Hepatocyte (in vitro differentiated cells): ENCODE measurements around the gene NUDT3. TPM values are rescaled to one million over a fixed set of nuclear protein-coding genes. Genes with fewer than 3 reads are reported as not detected.

Experiments used
- DNase-seq: peaks from one replicate; pipeline ENCODE4 v3.0.0-alpha.2; 2016; ENCODE audit warnings: low spot score
- H2AFZ ChIP-seq: fragments of 200-600 bp; sonication (generic); 2 replicates; pipeline ENCODE4 v1.6.0; 2016; ENCODE audit warnings: antibody characterized with exemption, mild to moderate bottlenecking
- H3K27ac ChIP-seq: fragments of 200-600 bp; sonication (generic); 2 replicates; pipeline ENCODE4 v1.5.1; 2016; ENCODE audit warnings: mild to moderate bottlenecking
- H3K27me3 ChIP-seq: fragments of 200-600 bp; sonication (generic); 2 replicates; pipeline ENCODE4 v1.6.1; 2016
- H3K36me3 ChIP-seq: fragments of 200-600 bp; sonication (generic); replicated peaks from 2 replicates; pipeline ENCODE4 v1.5.1; 2016; ENCODE audit warnings: low read depth; ENCODE audit not compliant: insufficient read depth
- H3K4me1 ChIP-seq: fragments of 200-600 bp; sonication (generic); 2 replicates; pipeline ENCODE4 v1.5.1; 2016; ENCODE audit warnings: mild to moderate bottlenecking, moderate library complexity; ENCODE audit not compliant: insufficient read depth
- H3K4me2 ChIP-seq: fragments of 200-600 bp; sonication (generic); 2 replicates; pipeline ENCODE4 v1.6.0; 2016
- H3K4me3 ChIP-seq: fragments of 200-600 bp; sonication (generic); 2 replicates; pipeline ENCODE4 v1.5.1; 2016; ENCODE audit warnings: mild to moderate bottlenecking
- H3K79me2 ChIP-seq: fragments of 200-600 bp; sonication (generic); 2 replicates; pipeline ENCODE4 v1.6.0; 2017; ENCODE audit warnings: mild to moderate bottlenecking
- H3K9me2 ChIP-seq: fragments of 200-600 bp; sonication (generic); replicated peaks from 2 replicates; pipeline ENCODE4 v1.6.0; 2017; ENCODE audit warnings: mild to moderate bottlenecking; ENCODE audit not compliant: insufficient read depth
- H3K9me3 ChIP-seq: fragments of 200-600 bp; sonication (generic); 2 replicates; pipeline ENCODE4 v1.5.1; 2016; ENCODE audit warnings: low read depth, mild to moderate bottlenecking
- H4K20me1 ChIP-seq: fragments of 200-600 bp; sonication (generic); 2 replicates; pipeline ENCODE4 v1.6.0; 2016; ENCODE audit warnings: mild to moderate bottlenecking; ENCODE audit not compliant: insufficient read depth, poor library complexity, severe bottlenecking
- CTCF ChIP-seq: fragments of 200-600 bp; sonication (generic); IDR thresholded peaks from 2 replicates; pipeline ENCODE4 v1.5.1; 2016; ENCODE audit warnings: antibody characterized with exemption, mild to moderate bottlenecking; ENCODE audit not compliant: poor library complexity
- EZH2 ChIP-seq: fragments of 200-600 bp; sonication (generic); IDR thresholded peaks from 2 replicates; pipeline ENCODE4 v1.6.1; 2016; ENCODE audit warnings: antibody characterized with exemption, mild to moderate bottlenecking, borderline replicate concordance
- EZH2phosphoT487 ChIP-seq: fragments of 200-600 bp; sonication (generic); IDR thresholded peaks from one replicate; pipeline ENCODE4 v1.6.1; 2018; ENCODE audit warnings: antibody characterized with exemption, mild to moderate bottlenecking, low read depth, moderate library complexity; ENCODE audit not compliant: unreplicated experiment, severe bottlenecking
- WGBS: methylation state at CpG from one replicate; pipeline ENCODE4 v1.1.6; 2016; ENCODE audit warnings: low lambda C conversion rate; ENCODE audit errors: missing lambda C conversion rate; 5-methylcytosine and 5-hydroxymethylcytosine counted together
- polyA plus RNA-seq: library from polyadenylated mRNA; unstranded; fragments of >200 nt; fragmentation: Nextera tagmentation; extraction: Ambion mirVana; gene quantifications from 2 replicates; pipeline ENCODE4 v1.2.1, GENCODE V29; 2016
- total RNA-seq: library from RNA; depleted of rRNA; stranded (reverse); fragments of >200 nt; gene quantifications from 2 replicates; pipeline ENCODE4 v1.2.3, GENCODE V29; 2014

Gene NUDT3
- total and polyA plus RNA-seq, 2 experiments from 2014 or later: 6.2 to 20.4 TPM

- H3K27me3 ChIP-seq: no peaks in the 10 kb centered on the region
- no peaks in the 10 kb centered on the region for H3K9me3 ChIP-seq
- DNase-seq: no peak
- H3K27ac ChIP-seq: no peak overlapping the region
- peaks cover 3% of the 10 kb centered on the region for H3K79me2 ChIP-seq
- no peak overlapping the region for H3K4me3 ChIP-seq
- no peak overlapping the region for H2AFZ ChIP-seq
- TF ChIP-seq EZH2phosphoT487 (no peak), EZH2 (no peak), CTCF (no peak)
- H4K20me1 ChIP-seq: no peaks in the 10 kb centered on the region
- 83% methylated on average over 5 of the region's 5 CpGs for WGBS
- H3K9me2 ChIP-seq: no peaks in the 10 kb centered on the region
- H3K4me2 ChIP-seq: no peak overlapping the region
- no peaks in the 10 kb centered on the region for H3K36me3 ChIP-seq
- peaks cover 11% of the 10 kb centered on the region for H3K4me1 ChIP-seq
Measured at GRCh38 chr6:34232901-34233300, 159.6 kb downstream of the NUDT3 start.

- H3K27ac ChIP-seq: no peak overlapping the region
- no peaks in the 10 kb centered on the region for H3K36me3 ChIP-seq
- DNase-seq: no peak
- no peaks in the 10 kb centered on the region for H3K27me3 ChIP-seq
- no peaks in the 10 kb centered on the region for H3K79me2 ChIP-seq
- no peaks in the 10 kb centered on the region for H3K9me2 ChIP-seq
- no peaks in the 10 kb centered on the region for H4K20me1 ChIP-seq
- H3K4me3 ChIP-seq: no peak overlapping the region
- H2AFZ ChIP-seq: no peak overlapping the region
- WGBS: 95% methylated on average over 17 of the region's 17 CpGs
- peaks cover 11% of the 10 kb centered on the region for H3K4me1 ChIP-seq
- no peak overlapping the region for H3K4me2 ChIP-seq
- no peak for TF ChIP-seq CTCF
- TF ChIP-seq EZH2: no peak
- no peak for TF ChIP-seq EZH2phosphoT487
- no peaks in the 10 kb centered on the region for H3K9me3 ChIP-seq
Measured at GRCh38 chr6:34231566-34232336, 160.7 kb downstream of the NUDT3 start.

- Histone ChIP-seq H3K9me2 (no peaks in the 10 kb centered on the region), H3K4me2 (no peak overlapping the region), H2AFZ (no peak overlapping the region), H3K4me1 (peaks cover 4% of the 10 kb centered on the region), H3K4me3 (no peak overlapping the region), H3K27me3 (no peaks in the 10 kb centered on the region), H3K9me3 (no peaks in the 10 kb centered on the region), H4K20me1 (no peaks in the 10 kb centered on the region), H3K79me2 (no peaks in the 10 kb centered on the region), H3K27ac (no peak overlapping the region), H3K36me3 (no peaks in the 10 kb centered on the region)
- TF ChIP-seq EZH2phosphoT487 (no peak), CTCF (no peak)
- DNase-seq: no peak
- 94% methylated on average over 5 of the region's 5 CpGs for WGBS
Measured at GRCh38 chr6:34230653-34231371, 161.7 kb downstream of the NUDT3 start.
